CD4-positive, alpha-beta T cell (primary cell): ENCODE results near the gene OTUD5. TPM values are rescaled to one million over a fixed set of nuclear protein-coding genes. Genes with fewer than 3 reads are reported as not detected.

Source experiments
- ATAC-seq: fragments of 200-7000 bp; cut with Tn5 transposase; one replicate; pipeline ENCODE4 v1.10.0; 2022; ENCODE audit warnings: mild to moderate bottlenecking; ENCODE audit not compliant: poor library complexity
- CTCF ChIA-PET: fragments of 350-600 bp; sonication (Branson Sonifier 250); formaldehyde crosslinking; loops from one replicate; lab custom pipeline; 2021; ENCODE audit warnings: antibody characterized with exemption, inconsistent platforms; lab: Charles Lee
- POLR2A ChIA-PET: fragments of 350-600 bp; sonication (Branson Sonifier 250); formaldehyde crosslinking; loops from one replicate; lab custom pipeline; 2021; ENCODE audit warnings: antibody characterized with exemption, inconsistent platforms; lab: Charles Lee
- DNase-seq, 14 experiments: peaks; one replicate each; pipeline ENCODE4 v3.0.0-alpha.2; 2013 to 2020; ENCODE audit warnings: mixed read lengths in 2 of 14
- H3K27ac ChIP-seq, 2 donors: one replicate each; pipeline versions ENCODE4 v1.5.1 to v1.7.0; 2013; ENCODE audit warnings: low read length in 2 of 2, low read depth in 1 of 2, mild to moderate bottlenecking in 1 of 2
- H3K27me3 ChIP-seq, 2 experiments: 1 replicate in 1 of 2; 2 replicates in 1 of 2; pipeline versions ENCODE4 v1.6.1 to v1.7.0; 2013; ENCODE audit warnings: low read length in 2 of 2, control low read depth in 1 of 2, mild to moderate bottlenecking in 1 of 2, moderate library complexity in 1 of 2; ENCODE audit not compliant: insufficient read depth in 2 of 2, control insufficient read depth in 1 of 2
- H3K36me3 ChIP-seq: one replicate; pipeline ENCODE4 v1.6.1; 2013; ENCODE audit warnings: low read length, control low read depth; ENCODE audit not compliant: insufficient read depth
- H3K4me1 ChIP-seq: one replicate; pipeline ENCODE4 v1.6.1; 2013; ENCODE audit warnings: low read length, control low read depth; ENCODE audit not compliant: insufficient read depth
- H3K4me3 ChIP-seq: one replicate; pipeline ENCODE4 v1.5.1; 2013; ENCODE audit warnings: mild to moderate bottlenecking, low read length, moderate library complexity
- H3K9me3 ChIP-seq, 2 experiments: 1 replicate in 1 of 2; 2 replicates in 1 of 2; pipeline versions ENCODE4 v1.6.1 to v1.7.0; 2013; ENCODE audit warnings: low read length in 2 of 2, mild to moderate bottlenecking in 2 of 2, control low read depth in 1 of 2, moderate library complexity in 1 of 2; ENCODE audit not compliant: control insufficient read depth in 1 of 2, insufficient read depth in 1 of 2
- H3K27ac Mint-ChIP-seq: one replicate; pipeline ENCODE4 v1.8.0; 2020; ENCODE audit warnings: mixed read lengths
- H3K27me3 Mint-ChIP-seq: one replicate; pipeline ENCODE4 v1.8.0; 2021; ENCODE audit warnings: mixed read lengths
- H3K36me3 Mint-ChIP-seq: one replicate; pipeline ENCODE4 v1.8.0; 2021; ENCODE audit warnings: low read depth, mixed read lengths
- H3K4me1 Mint-ChIP-seq: one replicate; pipeline ENCODE4 v1.8.0; 2021; ENCODE audit warnings: low read depth, mixed read lengths
- H3K4me3 Mint-ChIP-seq: one replicate; pipeline ENCODE4 v1.8.0; 2020; ENCODE audit warnings: mild to moderate bottlenecking, mixed read lengths
- H3K9me3 Mint-ChIP-seq: one replicate; pipeline ENCODE4 v1.8.0; 2020; ENCODE audit warnings: mixed read lengths
- CTCF ChIP-seq: fragments of 200-600 bp; IDR thresholded peaks from one replicate; pipeline ENCODE4 v1.8.0; 2022; ENCODE audit warnings: antibody characterized with exemption, mild to moderate bottlenecking
- intact Hi-C, 2 experiments: fragments of 100-400 bp; cut with DNase I in 1 of 2; cut with micrococcal nuclease in 1 of 2; formaldehyde crosslinking; loops; one replicate each; pipeline versions ENCODE4 v1.15.1 to v1.9.0; 2023 to 2025; cut with DNase I, micrococcal nuclease
- total RNA-seq, 174 experiments: library from RNA in 2 of 174; stranded (reverse) in 2 of 174; gene quantifications; one replicate each; pipeline ENCODE4 v1.2.3 and lab custom pipeline; 2021 to 2026

Gene OTUD5
- total RNA-seq, 2 experiments from 2014 or later = 81.3 to 92.1 TPM

DNA sequence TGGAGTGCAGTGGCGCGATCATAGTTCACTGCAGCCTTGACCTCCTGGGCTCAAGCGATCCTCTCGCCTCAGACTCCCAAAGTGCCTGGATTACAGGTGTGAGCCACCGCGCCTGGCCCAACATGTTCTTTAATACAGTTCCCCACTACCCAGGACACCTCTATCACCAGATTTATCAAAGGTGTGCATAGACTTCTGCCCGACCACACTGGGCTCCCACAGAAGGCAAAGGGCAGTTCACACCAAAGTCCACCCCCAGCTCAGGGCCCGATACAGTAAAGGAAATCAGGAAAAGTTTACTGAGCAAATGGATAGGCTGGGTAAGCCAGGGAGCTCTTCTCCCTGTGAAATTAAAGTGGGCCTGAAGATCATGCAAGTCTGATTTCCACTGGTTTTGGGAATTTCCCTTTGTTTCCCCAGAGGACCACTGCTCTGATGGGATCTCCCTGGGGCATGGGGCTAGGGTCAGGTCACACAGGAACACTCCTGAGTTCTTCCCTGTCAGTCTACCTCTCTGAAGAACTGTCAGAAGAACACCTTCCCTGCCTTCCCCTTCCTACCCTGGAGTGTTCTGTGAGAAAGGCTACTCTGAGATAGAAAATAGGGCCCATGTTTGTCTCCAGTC is 20.9 kb downstream of the OTUD5 start:
- TF ChIP-seq CTCF = no peak
- DNase-seq = no peak
- Mint-ChIP-seq H3K4me1 (peaks cover 82% of the 10 kb centered on the region), H3K9me3 (no peaks in the 10 kb centered on the region), H3K4me3 (peak overlapping the region; percentile 82), H3K27me3 (no peaks in the 10 kb centered on the region), H3K36me3 (peaks cover 62% of the 10 kb centered on the region), H3K27ac (peak overlapping the region; percentile 98)
- Histone ChIP-seq H3K27ac (peak overlapping the region; percentile 92 to 93), H3K36me3 (peaks cover 30% of the 10 kb centered on the region), H3K9me3 (no peaks in the 10 kb centered on the region), H3K27me3 (no peaks in the 10 kb centered on the region), H3K4me1 (peaks cover 78% of the 10 kb centered on the region), H3K4me3 (peak overlapping the region; percentile 49)
- no peak for ATAC-seq
- ChIA-PET CTCF (interaction anchor here (1.1 to 2.5 kb wide), 9 partner anchors 8 to 45 kb away, joined by 3 to 13 read pairs (median 8); partner anchors contain the start of genes PQBP1, SLC35A2 and TIMM17B), POLR2A (interaction anchor here (0.7 to 9.1 kb wide), 15 partner anchors 9 to 362 kb away, joined by 3 to 335 read pairs (median 11); partner anchors contain the start of genes GRIPAP1, HDAC6, OTUD5 and PIM2)
- intact Hi-C loops = loop anchor here (1.0 to 5.0 kb wide), 4 partner anchors 16 to 289 kb away; no protein-coding TSS in a partner anchor

- Mint-ChIP-seq H3K36me3 (peaks cover 72% of the 10 kb centered on the region), H3K9me3 (no peaks in the 10 kb centered on the region), H3K4me1 (peaks cover 74% of the 10 kb centered on the region), H3K27me3 (no peaks in the 10 kb centered on the region), H3K27ac (peak overlapping the region; percentile 98), H3K4me3 (peak overlapping the region; percentile 58)
- intact Hi-C loops = loop anchor here in 1 of 2 experiments (5.0 kb wide), 1 partner anchor 288 kb away; no protein-coding TSS in a partner anchor
- Histone ChIP-seq H3K4me3 (no peak overlapping the region), H3K9me3 (no peaks in the 10 kb centered on the region), H3K4me1 (peaks cover 68% of the 10 kb centered on the region), H3K27ac (peak overlapping the region; percentile 64 to 68), H3K27me3 (no peaks in the 10 kb centered on the region), H3K36me3 (peaks cover 39% of the 10 kb centered on the region)
- ATAC-seq = no peak
- POLR2A ChIA-PET = interaction anchor here (1.0 to 8.8 kb wide), 5 partner anchors 16 to 37 kb away, joined by 4 to 150 read pairs (median 49); partner anchors contain the start of genes OTUD5, PQBP1, SLC35A2 and TIMM17B
- no peak for DNase-seq
- TF ChIP-seq CTCF = no peak
- CTCF ChIA-PET = no interaction called here
Measured at GRCh38 chrX:48935301-48935670, 22.1 kb downstream of the OTUD5 start.

DNA sequence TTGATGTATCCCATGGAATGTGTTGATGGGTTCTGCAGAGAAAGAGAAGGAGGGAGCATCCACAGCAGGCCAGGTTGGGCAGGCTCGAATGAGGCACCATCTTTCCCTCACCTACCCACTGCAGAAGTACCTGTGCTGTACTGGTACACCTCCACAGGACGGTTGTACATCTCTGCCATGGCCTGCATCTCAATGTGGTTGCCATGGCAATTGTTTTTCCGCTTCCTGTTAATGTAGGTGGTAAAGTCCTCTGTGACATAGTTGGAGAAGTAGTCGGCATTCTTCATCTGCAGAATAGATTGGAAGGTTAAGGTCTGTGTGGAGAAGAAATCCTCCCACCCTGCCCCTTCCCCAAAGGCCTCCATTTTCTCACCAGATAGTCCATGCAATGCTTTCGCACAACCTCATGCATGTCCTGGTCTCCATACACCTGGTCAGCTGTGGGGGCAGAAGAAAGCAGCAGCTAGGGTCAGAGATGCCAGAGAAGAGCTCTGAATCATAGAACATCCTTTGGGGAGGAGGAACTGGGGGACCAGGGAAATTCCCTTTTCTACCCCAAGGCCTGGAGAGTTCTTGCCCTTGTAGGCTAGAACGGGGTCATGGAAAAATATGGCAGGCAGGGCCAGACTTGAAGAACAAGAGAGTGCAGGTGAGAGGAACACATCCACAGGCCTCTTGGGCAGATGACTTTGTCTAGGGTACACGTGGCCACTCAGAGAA is 22.7 kb downstream of the OTUD5 start:
- peak in 8 of 14 experiments; percentile 24 to 85 (median 53) for DNase-seq

More for the DNA sequence above, 22.7 kb downstream of the OTUD5 start:
- Histone ChIP-seq H3K4me3 (no peak overlapping the region), H3K27me3 (no peaks in the 10 kb centered on the region), H3K9me3 (no peaks in the 10 kb centered on the region), H3K4me1 (peaks cover 62% of the 10 kb centered on the region), H3K27ac (peak overlapping the region; percentile 64 to 68), H3K36me3 (peaks cover 43% of the 10 kb centered on the region)
- Mint-ChIP-seq H3K4me3 (peak overlapping the region; percentile 58), H3K27me3 (no peaks in the 10 kb centered on the region), H3K4me1 (peaks cover 71% of the 10 kb centered on the region), H3K9me3 (no peaks in the 10 kb centered on the region), H3K27ac (peak overlapping the region; percentile 98), H3K36me3 (peaks cover 72% of the 10 kb centered on the region)
- intact Hi-C loops = loop anchor here in 1 of 2 experiments (5.0 kb wide), 1 partner anchor 287 kb away; no protein-coding TSS in a partner anchor
- POLR2A ChIA-PET = interaction anchor here (1.0 to 8.8 kb wide), 4 partner anchors 14 to 23 kb away, joined by 4 to 150 read pairs (median 6); partner anchors contain the start of genes OTUD5 and SLC35A2
- TF ChIP-seq CTCF = no peak
- CTCF ChIA-PET = no interaction called here
- ATAC-seq = peak; percentile 37
